Iris pigment epithelial cell (primary cell): ENCODE data around the gene PTPN22.
A peak's percentile ranks its signal among the peaks of the same experiment; 100 is the strongest.

Experiments
- DNase-seq: peaks from one replicate; pipeline ENCODE4 v3.0.0-alpha.2; 2011; ENCODE audit warnings: low read depth

PTPN22 gene

GRCh38 chr1:113800487-113800886 lies 71.0 kb downstream of the PTPN22 start:
- DNase-seq: no peak

GRCh38 chr1:113797472-113797871 lies 74.0 kb downstream of the PTPN22 start:
- no peak for DNase-seq

DNA sequence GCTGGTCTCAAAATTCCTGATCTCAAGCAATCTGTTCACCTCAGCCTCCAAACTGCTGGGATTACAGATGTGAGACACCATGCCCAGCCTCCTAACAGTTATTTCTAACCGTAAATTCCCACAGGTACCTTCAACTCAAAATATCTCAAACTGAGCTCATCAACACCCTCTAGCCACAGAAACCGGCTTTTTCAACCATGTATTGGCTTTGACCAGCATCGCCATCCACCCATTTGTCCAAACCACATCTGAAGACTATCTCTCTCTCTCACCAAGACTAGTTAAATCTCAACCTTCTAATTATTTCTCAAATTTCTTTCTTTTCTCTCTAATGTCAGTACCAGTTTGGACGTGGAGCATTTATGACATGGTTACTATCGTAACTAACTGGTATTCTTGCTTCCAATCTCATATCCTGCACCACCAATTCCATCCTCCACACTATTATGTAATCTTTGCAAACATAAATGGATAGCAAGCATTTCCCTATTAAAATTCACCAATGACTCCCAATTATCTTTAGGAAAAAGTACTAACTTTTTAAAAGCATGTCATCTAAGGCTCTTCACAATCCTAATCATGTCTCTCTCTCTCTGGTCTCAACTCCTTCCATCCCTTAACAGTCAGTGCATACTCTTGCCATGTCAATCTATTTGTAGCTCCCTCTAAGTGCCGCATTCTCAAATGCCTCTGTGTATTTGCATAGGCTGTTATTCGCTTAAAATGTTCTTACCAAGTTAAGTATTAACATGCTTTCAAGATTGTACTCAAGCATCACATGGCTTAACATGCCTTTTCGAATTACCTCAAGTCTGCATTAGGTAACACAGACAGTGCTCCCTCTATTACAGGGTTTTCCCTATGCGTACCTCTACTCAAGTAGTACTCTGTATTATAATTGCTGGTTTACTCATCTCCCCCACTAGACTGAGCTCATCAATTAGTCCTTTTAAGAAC lies 77.4 kb downstream of the PTPN22 start:
- no peak for DNase-seq

DNA sequence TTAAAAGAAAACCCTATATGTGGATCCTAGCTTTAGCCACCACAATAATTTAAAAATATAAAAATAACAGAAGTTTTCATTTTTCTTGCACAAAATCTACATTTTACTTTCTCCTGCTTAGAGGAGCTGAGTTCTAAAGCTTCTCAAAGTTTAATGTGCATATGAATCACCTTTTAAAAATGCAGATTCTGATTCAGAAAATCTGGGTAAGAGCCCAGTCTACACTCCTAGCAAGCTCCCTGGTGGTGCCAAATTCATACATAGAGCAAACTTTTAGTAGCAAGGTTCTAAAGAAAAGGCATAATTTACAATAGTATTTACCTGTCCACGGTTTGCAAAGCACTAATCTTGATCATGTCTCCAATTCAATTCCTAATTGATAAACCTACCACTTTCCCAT lies 78.5 kb downstream of the PTPN22 start:
- DNase-seq: peak; percentile 50

GRCh38 chr1:113792471-113792870 lies 79.0 kb downstream of the PTPN22 start:
- no peak for DNase-seq

DNA sequence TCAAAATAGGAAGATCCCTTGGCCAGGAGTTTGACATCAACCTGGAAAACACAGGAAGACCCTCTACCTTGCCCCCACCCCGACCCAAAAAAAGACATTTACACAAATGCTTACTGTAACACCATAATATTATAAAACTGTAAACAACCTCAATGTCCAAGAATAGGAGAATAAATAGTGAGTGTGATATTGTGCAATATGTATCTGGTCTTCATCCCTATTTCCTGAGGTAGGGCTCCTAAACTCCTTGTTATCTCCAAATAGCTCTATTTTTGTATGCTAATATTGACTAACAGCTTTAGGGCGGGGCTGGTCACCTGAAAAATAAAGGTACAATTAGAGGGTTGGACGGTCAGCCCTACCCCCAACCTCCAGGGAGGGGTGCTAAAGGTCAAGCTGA lies 82.7 kb downstream of the PTPN22 start:
- no peak for DNase-seq

DNA sequence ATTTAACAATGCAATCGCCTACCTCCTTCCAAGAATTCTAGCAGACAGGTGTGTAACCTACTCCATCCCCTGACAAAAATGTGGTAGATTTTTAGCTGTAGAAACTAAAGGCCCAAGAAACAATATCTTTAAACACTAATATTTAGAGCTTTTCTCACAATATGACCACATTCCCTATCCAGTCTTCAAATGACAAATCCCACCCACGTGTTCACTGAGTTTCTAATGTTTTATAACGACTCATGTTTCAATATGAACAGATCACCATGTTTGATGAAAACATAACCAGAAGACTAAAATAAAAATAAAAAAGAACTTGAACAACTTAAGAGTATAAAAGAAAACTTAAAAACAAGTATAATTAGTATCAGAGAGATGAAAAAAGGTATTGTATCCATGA lies 83.8 kb downstream of the PTPN22 start:
- DNase-seq: no peak

DNA sequence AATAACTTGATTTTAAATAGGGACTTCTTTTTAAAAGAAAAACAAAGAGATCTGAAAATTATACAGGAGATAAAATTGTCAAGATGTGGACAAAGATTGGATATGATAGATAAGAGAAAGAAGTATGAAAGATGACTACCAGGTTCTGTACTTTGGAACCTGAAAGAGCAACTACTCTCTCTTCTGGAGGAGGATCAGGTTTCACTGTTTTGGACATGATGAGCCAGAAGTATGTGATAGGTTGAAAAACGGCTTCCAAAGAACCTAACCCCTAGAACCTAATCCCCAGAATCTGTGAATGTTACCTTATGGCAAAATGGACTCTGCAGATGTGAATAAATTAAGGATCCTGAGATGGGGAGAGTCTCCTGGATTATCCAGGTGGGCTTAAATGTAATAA lies 85.4 kb downstream of the PTPN22 start:
- DNase-seq: peak; percentile 65

DNA sequence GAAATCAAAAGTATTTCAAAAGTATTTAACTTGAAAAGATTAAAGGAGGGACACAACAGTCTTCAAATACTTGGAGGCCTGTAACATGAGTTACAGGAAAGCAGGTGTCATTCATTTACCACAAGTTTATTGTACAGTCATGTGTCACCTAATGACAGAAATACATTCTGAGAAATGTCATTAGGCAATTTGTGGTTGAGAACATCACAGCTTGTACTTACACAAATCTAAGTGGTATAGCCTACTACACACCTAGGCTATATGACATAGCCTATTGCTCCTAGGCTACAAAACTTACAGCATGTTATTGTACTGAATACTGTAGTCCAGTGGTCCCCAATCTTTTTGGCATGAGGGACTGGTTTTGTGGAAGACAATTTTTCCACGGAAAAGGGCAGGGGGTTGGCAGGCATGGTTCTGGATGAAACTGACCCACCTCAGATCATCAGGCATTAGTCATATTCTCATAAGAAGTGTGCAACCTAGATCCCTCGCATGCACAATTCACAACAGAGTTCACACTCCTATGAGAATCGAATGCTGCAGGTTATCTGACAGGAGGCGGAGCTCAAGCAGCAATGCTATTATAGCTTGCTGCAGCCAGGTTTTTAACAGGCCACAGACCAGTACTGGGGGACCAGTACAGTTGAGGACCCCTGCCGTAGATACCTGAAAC lies 87.3 kb downstream of the PTPN22 start:
- DNase-seq: peak; percentile 14

DNA sequence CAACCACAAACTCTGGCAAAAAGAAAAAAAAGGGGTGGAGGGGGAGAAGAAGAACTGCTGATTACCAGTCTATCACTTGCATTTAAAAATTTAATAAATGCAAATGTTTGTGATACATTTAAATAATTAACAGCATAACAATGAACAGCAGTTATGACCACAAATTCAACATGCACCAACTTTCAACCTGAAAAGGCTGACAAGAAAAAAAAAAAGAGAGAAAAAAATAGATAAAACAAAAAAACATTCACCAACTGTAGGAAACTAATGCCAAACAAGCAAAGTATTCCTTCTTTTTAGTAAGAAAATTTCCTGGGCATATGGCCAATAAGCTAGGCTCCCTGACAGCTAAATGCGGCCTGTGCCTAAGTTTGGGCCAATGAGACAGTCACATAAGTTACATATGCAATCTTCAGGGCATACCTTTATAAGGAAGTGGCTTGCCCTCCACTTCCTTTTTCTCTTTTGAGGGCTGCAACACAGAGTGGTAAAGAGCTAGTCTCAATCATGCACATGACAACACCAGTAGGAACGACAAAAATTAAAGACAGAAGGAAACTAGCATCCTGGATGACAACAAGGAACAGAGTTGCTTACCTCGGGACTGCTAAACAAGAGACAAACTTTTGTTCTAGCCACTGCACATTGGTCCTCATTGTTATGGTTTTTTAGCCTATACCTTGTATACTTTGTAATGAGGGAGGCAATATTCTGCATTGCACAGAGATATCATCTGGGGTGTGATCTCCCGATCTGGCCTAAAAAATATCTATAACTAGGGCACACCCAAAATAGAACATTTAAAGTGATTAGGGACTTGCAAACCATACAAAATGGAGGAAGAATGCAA lies 88.0 kb downstream of the PTPN22 start:
- DNase-seq: peak; percentile 51

- DNase-seq: peak; percentile 18
These were observed 89.1 kb downstream of the PTPN22 start for GRCh38 chr1:113782406-113782805.

DNA sequence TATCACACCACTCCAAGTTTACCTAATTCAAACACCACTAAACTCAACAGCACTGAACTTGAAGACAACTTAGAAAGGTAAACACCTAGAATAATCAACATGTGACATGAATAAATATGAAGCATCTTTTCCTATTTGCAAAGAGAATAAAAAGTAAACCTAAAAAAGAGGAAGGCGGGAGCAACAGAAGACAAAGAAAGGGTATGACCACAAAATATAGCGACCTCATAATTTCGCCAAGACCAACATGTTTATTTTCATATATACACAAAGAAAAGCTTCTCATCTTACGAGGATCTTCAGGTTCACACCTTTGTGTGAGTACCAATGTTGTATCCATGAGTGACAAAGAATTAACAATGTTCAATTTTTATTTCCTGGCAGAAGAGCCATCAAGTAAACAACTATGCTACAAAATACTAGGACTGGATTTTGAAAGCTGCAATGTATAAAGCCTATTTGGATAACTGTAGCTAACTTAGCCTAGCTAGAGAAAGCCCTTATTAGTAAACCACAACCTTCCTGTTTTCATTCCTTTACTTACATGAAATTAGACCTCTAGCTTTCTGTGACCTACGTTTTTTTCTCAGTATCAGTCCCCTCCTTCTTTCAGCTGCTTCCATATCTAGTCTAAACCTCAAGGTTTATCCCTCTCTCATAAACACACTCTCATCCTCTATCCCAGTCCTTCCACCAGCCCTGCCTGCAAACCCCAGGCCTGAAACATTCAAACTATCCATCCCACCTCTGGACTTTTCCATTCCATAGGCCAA lies 91.0 kb downstream of the PTPN22 start:
- DNase-seq: peak; percentile 67

DNA sequence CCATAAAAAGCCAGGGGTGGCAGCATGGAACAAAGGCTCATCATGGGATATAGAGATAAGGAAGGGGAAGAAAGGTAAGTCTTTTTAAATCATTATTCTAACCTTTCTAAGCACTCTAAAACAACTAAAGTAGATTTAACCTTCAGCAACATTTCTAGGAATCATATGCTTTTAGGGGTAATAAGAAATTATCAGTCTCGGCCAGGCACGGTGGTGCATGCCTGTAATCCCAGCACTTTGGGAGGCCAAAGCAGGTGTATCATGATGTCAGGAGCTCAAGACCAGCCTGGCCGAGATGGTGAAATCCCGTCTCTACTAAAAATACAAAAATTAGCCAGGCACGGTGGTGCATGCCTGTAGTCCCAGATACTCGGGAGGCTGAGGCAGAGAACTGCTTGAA lies 92.0 kb downstream of the PTPN22 start:
- no peak for DNase-seq

- DNase-seq: no peak
These were observed 94.0 kb downstream of the PTPN22 start for GRCh38 chr1:113777561-113777960.

- no peak for DNase-seq
These were observed 101.5 kb downstream of the PTPN22 start for GRCh38 chr1:113770031-113770430.

- no peak for DNase-seq
These were observed 101.9 kb downstream of the PTPN22 start for GRCh38 chr1:113769601-113769970.

GRCh38 chr1:113768916-113769600 lies 102.5 kb downstream of the PTPN22 start:
- no peak for DNase-seq

- DNase-seq: peak; percentile 51
These were observed 105.9 kb downstream of the PTPN22 start for GRCh38 chr1:113765306-113766230.
